Bronchial epithelial cell (primary cell): ENCODE data around the gene CELF1. TPM values are rescaled to one million over a fixed set of nuclear protein-coding genes. Genes with fewer than 3 reads are reported as not detected.
"Not testable (repeated sequence)": the region's sequence is repeated elsewhere in the genome, so short reads cannot be mapped to it uniquely, and the experiment has no call there.

Source experiments
- DNase-seq: peaks from one replicate; pipeline ENCODE4 v3.0.0-alpha.2; 2010; ENCODE audit warnings: low read depth
- FAIRE-seq: peaks from 2 replicates; lab custom pipeline; 2011; peaks lifted over from hg19 to GRCh38; lab: Jason Lieb, UNC
- H3K27me3 ChIP-seq: 2 replicates; pipeline ENCODE4 v1.5.1; 2011; ENCODE audit warnings: low read length; ENCODE audit not compliant: control insufficient read depth, insufficient read depth
- H3K36me3 ChIP-seq: 2 replicates; pipeline ENCODE4 v1.5.1; 2011; ENCODE audit warnings: low read length; ENCODE audit not compliant: control insufficient read depth, insufficient read depth
- H3K4me3 ChIP-seq: 2 replicates; pipeline ENCODE4 v1.5.1; 2011; ENCODE audit warnings: mild to moderate bottlenecking, low read depth, low read length, control low read depth
- CTCF ChIP-seq: IDR thresholded peaks from 2 replicates; pipeline ENCODE4 v1.5.1; 2011; ENCODE audit warnings: mild to moderate bottlenecking, moderate library complexity, low read length, control low read depth, inconsistent platforms; ENCODE audit not compliant: insufficient read depth, severe bottlenecking
- total RNA-seq: library from RNA; depleted of rRNA; stranded (reverse); fragments of >200 nt; gene quantifications from 2 replicates; pipeline ENCODE4 v1.2.1, GENCODE V29; 2014

CELF1 gene
- total RNA-seq, 1 donor from 2014 or later = 63.4 TPM

GRCh38 chr11:47460571-47461235, 92.2 kb downstream of the CELF1 start:
- FAIRE-seq (no peak), DNase-seq (no peak)
- no peaks in the 10 kb centered on the region for H3K27me3 ChIP-seq
- no peak for TF ChIP-seq CTCF
- H3K4me3 ChIP-seq = no peak overlapping the region
- peaks cover 6% of the 10 kb centered on the region for H3K36me3 ChIP-seq

GRCh38 chr11:47454258-47454671, 98.7 kb downstream of the CELF1 start:
- not testable (repeated sequence) for H3K36me3 ChIP-seq, H3K27me3 ChIP-seq, H3K4me3 ChIP-seq, FAIRE-seq
- peak; percentile 72 for DNase-seq
- TF ChIP-seq CTCF = peak; percentile 82

- no peak for DNase-seq
- no peak for TF ChIP-seq CTCF
- peaks cover 1% of the 10 kb centered on the region for H3K36me3 ChIP-seq
- no peak overlapping the region for H3K4me3 ChIP-seq
- no peak for FAIRE-seq
- no peaks in the 10 kb centered on the region for H3K27me3 ChIP-seq
Measured at GRCh38 chr11:47453365-47453764, 99.6 kb downstream of the CELF1 start.

GRCh38 chr11:47451990-47452389, 100.9 kb downstream of the CELF1 start:
- TF ChIP-seq CTCF = no peak
- peaks cover 1% of the 10 kb centered on the region for H3K36me3 ChIP-seq
- DNase-seq (peak; percentile 33), FAIRE-seq (no peak)
- H3K27me3 ChIP-seq = no peaks in the 10 kb centered on the region
- no peak overlapping the region for H3K4me3 ChIP-seq

- Histone ChIP-seq H3K4me3 (no peak overlapping the region), H3K36me3 (peaks cover 1% of the 10 kb centered on the region), H3K27me3 (no peaks in the 10 kb centered on the region)
- DNase-seq = no peak
- no peak for FAIRE-seq
- TF ChIP-seq CTCF = no peak
Measured at GRCh38 chr11:47451436-47451835, 101.5 kb downstream of the CELF1 start.

- FAIRE-seq (no peak), DNase-seq (no peak)
- H3K27me3 ChIP-seq = no peaks in the 10 kb centered on the region
- H3K36me3 ChIP-seq = peaks cover 1% of the 10 kb centered on the region
- no peak for TF ChIP-seq CTCF
- no peak overlapping the region for H3K4me3 ChIP-seq
Measured at GRCh38 chr11:47449541-47449940, 103.4 kb downstream of the CELF1 start.
